ENCODE data around the gene CNTNAP2. TPM values are rescaled to one million over a fixed set of nuclear protein-coding genes. Genes with fewer than 3 reads are reported as not detected.
"Not testable (repeated sequence)": the region's sequence is repeated elsewhere in the genome, so short reads cannot be mapped to it uniquely, and the experiment has no call there.

The CNTNAP2 gene
- total and polyA plus RNA-seq, 9 donors = 8.3 to 18.8 (median 10.4) TPM

DNA sequence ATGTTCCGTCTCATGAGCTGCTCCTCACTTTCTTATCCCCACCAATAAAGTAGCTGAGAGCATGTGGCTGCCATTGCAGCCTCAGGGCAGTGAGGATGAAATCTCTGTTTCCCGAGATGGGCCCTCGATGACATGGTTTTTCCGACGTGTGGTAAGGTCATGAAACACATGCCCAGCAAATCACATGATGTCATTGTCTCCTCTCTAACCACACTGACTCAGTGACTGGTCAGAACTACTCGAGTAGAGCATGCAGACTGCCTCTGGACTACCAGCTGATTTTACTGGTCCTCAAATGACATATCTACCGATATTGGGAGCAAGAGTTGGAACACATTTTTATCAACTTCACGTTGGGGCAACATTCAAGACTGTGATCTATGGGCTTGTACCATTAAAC is 786.1 kb downstream of the CNTNAP2 start:
- Histone ChIP-seq H3K4me1 (ENCODE audit: control insufficient read depth, insufficient read depth, low read length) (no peaks in the 10 kb centered on the region), H3K9me3 (replicated peaks; ENCODE audit: control insufficient read depth, low read depth, low read length) (peaks cover 9% of the 10 kb centered on the region), H3K36me3 (ENCODE audit: control insufficient read depth, insufficient read depth, low read length) (no peaks in the 10 kb centered on the region), H3K4me3 (ENCODE audit: low read length) (no peak overlapping the region), H3K27ac (ENCODE audit: low read length) (no peak overlapping the region), H3K27me3 (ENCODE audit: control insufficient read depth, insufficient read depth, low read length) (no peaks in the 10 kb centered on the region)
- WGBS (ENCODE audit: insufficient coverage) = 86% methylated on average over 6 of the region's 8 CpGs
- no peak for DNase-seq

DNA sequence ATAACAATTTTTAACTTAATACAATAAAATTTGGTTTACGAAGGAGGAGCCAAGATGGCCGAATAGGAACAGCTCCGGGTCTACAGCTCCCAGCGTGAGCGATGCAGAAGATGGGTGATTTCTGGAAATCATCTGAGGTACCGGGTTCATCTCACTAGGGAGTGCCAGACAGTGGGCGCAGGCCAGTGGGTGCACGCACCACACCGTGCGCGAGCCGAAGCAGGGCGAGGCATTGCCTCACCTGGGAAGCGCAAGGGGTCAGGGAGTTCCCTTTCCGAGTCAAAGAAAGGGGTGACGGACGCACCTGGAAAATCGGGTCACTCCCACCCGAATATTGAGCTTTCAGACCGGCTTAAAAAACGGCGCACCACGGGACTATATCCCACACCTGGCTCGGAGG is 789.1 kb downstream of the CNTNAP2 start:
- H3K27me3 ChIP-seq (ENCODE audit: control insufficient read depth, insufficient read depth, low read length); H3K4me3 ChIP-seq (ENCODE audit: low read length); DNase-seq; H3K4me1 ChIP-seq (ENCODE audit: control insufficient read depth, insufficient read depth, low read length); H3K27ac ChIP-seq (ENCODE audit: low read length); H3K9me3 ChIP-seq (replicated peaks; ENCODE audit: control insufficient read depth, low read depth, low read length); H3K36me3 ChIP-seq (ENCODE audit: control insufficient read depth, insufficient read depth, low read length): not testable (repeated sequence)
- 97% methylated on average over 13 of the region's 24 CpGs for WGBS (ENCODE audit: insufficient coverage)

- Histone ChIP-seq H3K36me3 (ENCODE audit: control insufficient read depth, insufficient read depth, low read length) (no peaks in the 10 kb centered on the region), H3K27me3 (ENCODE audit: control insufficient read depth, insufficient read depth, low read length) (no peaks in the 10 kb centered on the region), H3K27ac (ENCODE audit: low read length) (no peak overlapping the region), H3K4me1 (ENCODE audit: control insufficient read depth, insufficient read depth, low read length) (no peaks in the 10 kb centered on the region), H3K4me3 (ENCODE audit: low read length) (no peak overlapping the region), H3K9me3 (replicated peaks; ENCODE audit: control insufficient read depth, low read depth, low read length) (peaks cover 7% of the 10 kb centered on the region)
- no peak for DNase-seq
- WGBS (ENCODE audit: insufficient coverage) = no CpG with 5 or more reads among the region's 2 CpGs
Measured at GRCh38 chr7:146922782-146923181, 806.2 kb downstream of the CNTNAP2 start.

DNA sequence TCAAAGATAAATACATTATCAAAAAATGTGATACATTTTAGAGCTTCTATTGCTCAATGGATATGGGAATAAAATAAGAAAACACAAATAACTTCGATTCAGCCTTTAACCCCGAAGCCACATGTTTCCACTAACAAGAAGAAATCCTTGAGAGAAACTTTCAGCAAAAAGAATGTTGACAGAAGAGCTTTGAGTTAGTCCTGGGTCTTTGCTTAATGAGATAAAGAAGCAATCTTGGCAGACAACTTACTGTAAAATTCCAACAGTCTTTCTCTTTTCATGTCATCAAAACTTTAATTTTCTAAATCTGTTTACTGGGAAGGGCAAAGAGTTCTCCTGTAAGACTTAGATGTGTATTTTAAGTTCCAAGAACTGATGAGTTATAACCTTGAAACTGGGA is 810.2 kb downstream of the CNTNAP2 start:
- peak; percentile 23 for DNase-seq
- no peaks in the 10 kb centered on the region for H3K36me3 ChIP-seq (ENCODE audit: control insufficient read depth, insufficient read depth, low read length)
- no peaks in the 10 kb centered on the region for H3K9me3 ChIP-seq (replicated peaks; ENCODE audit: control insufficient read depth, low read depth, low read length)
- no peaks in the 10 kb centered on the region for H3K4me1 ChIP-seq (ENCODE audit: control insufficient read depth, insufficient read depth, low read length)
- WGBS (ENCODE audit: insufficient coverage) = no CpG with 5 or more reads among the region's 2 CpGs
- no peaks in the 10 kb centered on the region for H3K27me3 ChIP-seq (ENCODE audit: control insufficient read depth, insufficient read depth, low read length)
- no peak overlapping the region for H3K4me3 ChIP-seq (ENCODE audit: low read length)
- no peak overlapping the region for H3K27ac ChIP-seq (ENCODE audit: low read length)

DNA sequence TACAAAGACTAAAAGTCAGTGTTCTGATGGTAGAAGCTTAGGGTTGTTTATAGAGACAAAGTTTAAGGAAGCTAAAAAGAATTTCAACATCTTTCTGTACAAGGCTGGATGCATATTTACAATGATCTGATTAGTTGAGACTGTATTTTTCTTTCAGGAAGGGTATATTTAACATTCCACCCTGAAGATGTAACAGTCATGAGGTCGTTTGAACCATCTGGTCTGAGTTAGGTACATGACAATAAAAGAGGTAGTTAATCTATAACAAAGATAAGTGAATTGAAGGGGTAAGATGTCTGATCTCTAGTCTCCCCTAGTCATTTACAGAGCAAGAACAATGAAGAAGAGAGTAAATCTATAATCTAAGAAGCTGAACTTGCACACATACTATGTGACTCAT is 821.2 kb downstream of the CNTNAP2 start:
- Histone ChIP-seq H3K27ac (ENCODE audit: low read length) (no peak overlapping the region), H3K4me1 (ENCODE audit: control insufficient read depth, insufficient read depth, low read length) (no peaks in the 10 kb centered on the region), H3K36me3 (ENCODE audit: control insufficient read depth, insufficient read depth, low read length) (no peaks in the 10 kb centered on the region), H3K4me3 (ENCODE audit: low read length) (no peak overlapping the region), H3K9me3 (replicated peaks; ENCODE audit: control insufficient read depth, low read depth, low read length) (peaks cover 2% of the 10 kb centered on the region), H3K27me3 (ENCODE audit: control insufficient read depth, insufficient read depth, low read length) (no peaks in the 10 kb centered on the region)
- no peak for DNase-seq
- WGBS (ENCODE audit: insufficient coverage) = no CpG with 5 or more reads among the region's 1 CpG

GRCh38 chr7:146943483-146943882 is 826.9 kb downstream of the CNTNAP2 start:
- WGBS (ENCODE audit: insufficient coverage) = 100% methylated on average over 1 of the region's 2 CpGs
- Histone ChIP-seq H3K36me3 (ENCODE audit: control insufficient read depth, insufficient read depth, low read length) (no peaks in the 10 kb centered on the region), H3K9me3 (replicated peaks; ENCODE audit: control insufficient read depth, low read depth, low read length) (no peaks in the 10 kb centered on the region), H3K4me3 (ENCODE audit: low read length) (no peak overlapping the region), H3K27ac (ENCODE audit: low read length) (no peak overlapping the region), H3K27me3 (ENCODE audit: control insufficient read depth, insufficient read depth, low read length) (no peaks in the 10 kb centered on the region), H3K4me1 (ENCODE audit: control insufficient read depth, insufficient read depth, low read length) (no peaks in the 10 kb centered on the region)
- DNase-seq = no peak

DNA sequence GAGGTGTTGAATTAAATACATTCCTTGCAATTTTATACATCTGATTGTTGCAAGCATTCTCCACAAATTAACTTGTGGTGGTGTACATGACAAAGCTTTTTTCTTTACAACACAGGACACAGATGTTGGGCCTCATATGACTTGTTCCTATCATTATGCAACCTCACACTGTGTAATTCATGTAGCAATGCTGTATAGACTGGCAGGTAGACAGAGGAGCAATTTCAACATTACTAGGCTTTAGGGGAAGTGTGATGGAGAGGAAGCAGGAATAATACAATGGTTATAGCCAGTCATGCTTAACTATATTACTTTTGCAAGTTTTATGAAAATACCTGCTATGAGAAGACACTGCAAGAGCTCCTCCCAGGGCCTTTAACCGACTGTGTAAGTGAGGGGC is 832.1 kb downstream of the CNTNAP2 start:
- no peaks in the 10 kb centered on the region for H3K4me1 ChIP-seq (ENCODE audit: control insufficient read depth, insufficient read depth, low read length)
- no peak for DNase-seq
- no peak overlapping the region for H3K4me3 ChIP-seq (ENCODE audit: low read length)
- no peaks in the 10 kb centered on the region for H3K36me3 ChIP-seq (ENCODE audit: control insufficient read depth, insufficient read depth, low read length)
- no peaks in the 10 kb centered on the region for H3K27me3 ChIP-seq (ENCODE audit: control insufficient read depth, insufficient read depth, low read length)
- no peak overlapping the region for H3K27ac ChIP-seq (ENCODE audit: low read length)
- H3K9me3 ChIP-seq (replicated peaks; ENCODE audit: control insufficient read depth, low read depth, low read length) = no peaks in the 10 kb centered on the region
- no CpG with 5 or more reads among the region's 1 CpG for WGBS (ENCODE audit: insufficient coverage)

DNA sequence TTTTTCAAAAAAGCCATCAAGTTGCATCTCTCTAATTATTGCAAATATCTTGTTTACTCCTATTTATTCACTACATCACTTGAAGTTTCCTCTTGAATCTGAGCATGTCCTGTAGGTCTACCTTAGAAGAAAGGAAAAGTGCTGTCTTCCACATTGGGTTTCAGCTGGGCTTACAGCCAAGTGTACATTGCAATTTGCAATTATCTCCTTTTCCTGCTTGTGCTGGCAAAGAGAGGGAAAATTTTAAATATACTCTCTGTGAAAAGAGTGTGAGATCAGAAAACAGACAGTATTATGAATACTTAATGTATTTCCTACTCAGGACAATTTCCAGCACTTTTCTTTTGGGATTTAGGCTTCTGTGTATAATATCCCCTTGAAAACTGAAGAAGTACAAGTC is 839.7 kb downstream of the CNTNAP2 start:
- H3K27me3 ChIP-seq (ENCODE audit: control insufficient read depth, insufficient read depth, low read length) = no peaks in the 10 kb centered on the region
- no peaks in the 10 kb centered on the region for H3K4me1 ChIP-seq (ENCODE audit: control insufficient read depth, insufficient read depth, low read length)
- DNase-seq = peak; percentile 46
- no peak overlapping the region for H3K4me3 ChIP-seq (ENCODE audit: low read length)
- no peak overlapping the region for H3K27ac ChIP-seq (ENCODE audit: low read length)
- no peaks in the 10 kb centered on the region for H3K9me3 ChIP-seq (replicated peaks; ENCODE audit: control insufficient read depth, low read depth, low read length)
- no peaks in the 10 kb centered on the region for H3K36me3 ChIP-seq (ENCODE audit: control insufficient read depth, insufficient read depth, low read length)

GRCh38 chr7:146956853-146957252 is 840.3 kb downstream of the CNTNAP2 start:
- Histone ChIP-seq H3K36me3 (ENCODE audit: control insufficient read depth, insufficient read depth, low read length) (no peaks in the 10 kb centered on the region), H3K4me3 (ENCODE audit: low read length) (no peak overlapping the region), H3K27ac (ENCODE audit: low read length) (no peak overlapping the region), H3K27me3 (ENCODE audit: control insufficient read depth, insufficient read depth, low read length) (no peaks in the 10 kb centered on the region), H3K4me1 (ENCODE audit: control insufficient read depth, insufficient read depth, low read length) (peaks cover 2% of the 10 kb centered on the region), H3K9me3 (replicated peaks; ENCODE audit: control insufficient read depth, low read depth, low read length) (no peaks in the 10 kb centered on the region)
- DNase-seq = peak; percentile 21
- no CpG with 5 or more reads among the region's 3 CpGs for WGBS (ENCODE audit: insufficient coverage)

- WGBS (ENCODE audit: insufficient coverage) = 69% methylated on average over 3 of the region's 5 CpGs
- Histone ChIP-seq H3K36me3 (ENCODE audit: control insufficient read depth, insufficient read depth, low read length) (no peaks in the 10 kb centered on the region), H3K4me3 (ENCODE audit: low read length) (no peak overlapping the region), H3K27ac (ENCODE audit: low read length) (no peak overlapping the region), H3K9me3 (replicated peaks; ENCODE audit: control insufficient read depth, low read depth, low read length) (no peaks in the 10 kb centered on the region), H3K27me3 (ENCODE audit: control insufficient read depth, insufficient read depth, low read length) (no peaks in the 10 kb centered on the region), H3K4me1 (ENCODE audit: control insufficient read depth, insufficient read depth, low read length) (peaks cover 2% of the 10 kb centered on the region)
- no peak for DNase-seq
Measured at GRCh38 chr7:146960773-146961391, 844.3 kb downstream of the CNTNAP2 start.

DNA sequence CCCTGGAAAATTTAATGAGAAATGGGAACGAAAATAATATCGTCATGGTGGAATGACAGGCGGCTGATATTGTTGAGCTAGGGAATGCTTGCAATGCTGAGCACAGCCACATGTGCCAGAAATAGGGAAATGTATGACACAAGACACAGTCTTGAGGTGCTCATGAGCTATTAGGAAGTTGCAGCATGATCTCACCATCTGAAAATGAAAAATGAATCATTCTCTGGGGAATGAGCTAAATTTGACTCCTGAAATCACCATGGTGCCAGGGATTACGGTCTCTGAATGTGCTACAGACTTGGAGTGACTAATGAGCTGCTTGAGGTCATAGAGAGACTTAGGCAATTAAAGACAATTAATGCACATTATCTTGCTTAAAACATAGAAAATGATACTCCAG is 845.0 kb downstream of the CNTNAP2 start:
- Histone ChIP-seq H3K36me3 (ENCODE audit: control insufficient read depth, insufficient read depth, low read length) (no peaks in the 10 kb centered on the region), H3K27ac (ENCODE audit: low read length) (no peak overlapping the region), H3K4me3 (ENCODE audit: low read length) (no peak overlapping the region), H3K27me3 (ENCODE audit: control insufficient read depth, insufficient read depth, low read length) (no peaks in the 10 kb centered on the region), H3K9me3 (replicated peaks; ENCODE audit: control insufficient read depth, low read depth, low read length) (no peaks in the 10 kb centered on the region), H3K4me1 (ENCODE audit: control insufficient read depth, insufficient read depth, low read length) (peaks cover 2% of the 10 kb centered on the region)
- peak; percentile 59 for DNase-seq
- 77% methylated on average over 3 of the region's 4 CpGs for WGBS (ENCODE audit: insufficient coverage)
